Middle frontal gyrus (tissue), 1 donor: Measurements from ENCODE around the gene PYCARD.
"Not testable (repeated sequence)": the region's sequence is repeated elsewhere in the genome, so short reads cannot be mapped to it uniquely, and the experiment has no call there.

ENCODE experiments used
- DNase-seq: peaks from one replicate; pipeline ENCODE4 v3.0.0-alpha.2; 2015; ENCODE audit warnings: low spot score; ENCODE audit errors: extremely low spot score

The PYCARD gene

DNA sequence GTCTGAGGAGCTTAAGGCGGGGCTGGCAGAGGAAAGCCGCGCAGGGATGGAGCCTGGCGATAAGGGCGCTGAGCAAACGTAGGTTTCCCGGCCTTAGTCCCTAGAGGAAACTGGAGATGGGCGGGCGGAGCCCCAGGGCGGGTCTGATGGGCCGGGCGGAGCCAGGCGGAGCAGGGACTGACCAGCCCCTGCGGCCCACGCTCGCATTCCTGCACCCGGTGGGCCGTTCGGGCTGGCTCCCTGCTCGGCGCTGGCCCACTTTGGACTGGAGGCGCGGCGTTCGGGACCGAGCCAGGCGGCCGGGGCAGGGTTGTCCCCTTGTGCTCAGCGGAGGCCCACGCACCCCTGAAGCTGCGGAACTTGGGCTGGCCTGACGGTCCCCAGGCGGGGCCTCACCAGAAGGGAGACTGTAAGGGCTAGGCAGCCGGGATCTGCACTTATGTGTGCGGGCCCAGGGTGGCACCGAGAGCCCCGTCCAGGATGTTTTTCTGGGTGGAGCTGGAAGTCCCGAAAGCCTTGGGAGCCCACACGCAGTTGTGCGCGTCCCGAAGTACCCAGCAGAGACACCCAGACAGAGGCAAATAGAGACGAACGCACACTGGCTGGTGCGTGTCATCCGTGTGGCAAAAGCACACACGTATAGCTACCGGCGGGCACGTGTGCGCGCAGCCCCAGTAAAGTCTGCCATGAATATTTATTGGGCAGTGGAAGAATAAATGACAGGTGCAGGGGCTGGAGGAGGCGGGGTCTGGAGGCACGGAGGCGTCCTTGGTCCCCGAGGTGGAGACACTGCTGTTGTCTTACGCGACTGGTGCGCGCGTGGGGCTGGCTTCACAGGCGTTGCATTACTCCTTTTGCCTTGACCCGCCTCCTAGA lies 13.0 kb upstream of the PYCARD start:
- DNase-seq, result no peak

DNA sequence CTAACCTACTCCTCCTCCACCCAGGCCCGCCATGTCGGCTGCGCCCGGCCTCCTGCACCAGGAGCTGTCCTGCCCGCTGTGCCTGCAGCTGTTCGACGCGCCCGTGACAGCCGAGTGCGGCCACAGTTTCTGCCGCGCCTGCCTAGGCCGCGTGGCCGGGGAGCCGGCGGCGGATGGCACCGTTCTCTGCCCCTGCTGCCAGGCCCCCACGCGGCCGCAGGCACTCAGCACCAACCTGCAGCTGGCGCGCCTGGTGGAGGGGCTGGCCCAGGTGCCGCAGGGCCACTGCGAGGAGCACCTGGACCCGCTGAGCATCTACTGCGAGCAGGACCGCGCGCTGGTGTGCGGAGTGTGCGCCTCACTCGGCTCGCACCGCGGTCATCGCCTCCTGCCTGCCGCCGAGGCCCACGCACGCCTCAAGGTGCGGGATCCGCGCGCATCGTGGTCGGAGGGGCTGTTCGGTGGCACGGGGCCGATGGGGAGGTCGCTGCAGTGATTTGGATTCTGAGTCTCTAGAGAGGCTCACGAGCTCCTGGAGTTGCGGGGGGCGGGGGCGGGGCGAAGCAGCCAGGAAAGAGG lies 12.2 kb upstream of the PYCARD start:
- no peak for DNase-seq

DNA sequence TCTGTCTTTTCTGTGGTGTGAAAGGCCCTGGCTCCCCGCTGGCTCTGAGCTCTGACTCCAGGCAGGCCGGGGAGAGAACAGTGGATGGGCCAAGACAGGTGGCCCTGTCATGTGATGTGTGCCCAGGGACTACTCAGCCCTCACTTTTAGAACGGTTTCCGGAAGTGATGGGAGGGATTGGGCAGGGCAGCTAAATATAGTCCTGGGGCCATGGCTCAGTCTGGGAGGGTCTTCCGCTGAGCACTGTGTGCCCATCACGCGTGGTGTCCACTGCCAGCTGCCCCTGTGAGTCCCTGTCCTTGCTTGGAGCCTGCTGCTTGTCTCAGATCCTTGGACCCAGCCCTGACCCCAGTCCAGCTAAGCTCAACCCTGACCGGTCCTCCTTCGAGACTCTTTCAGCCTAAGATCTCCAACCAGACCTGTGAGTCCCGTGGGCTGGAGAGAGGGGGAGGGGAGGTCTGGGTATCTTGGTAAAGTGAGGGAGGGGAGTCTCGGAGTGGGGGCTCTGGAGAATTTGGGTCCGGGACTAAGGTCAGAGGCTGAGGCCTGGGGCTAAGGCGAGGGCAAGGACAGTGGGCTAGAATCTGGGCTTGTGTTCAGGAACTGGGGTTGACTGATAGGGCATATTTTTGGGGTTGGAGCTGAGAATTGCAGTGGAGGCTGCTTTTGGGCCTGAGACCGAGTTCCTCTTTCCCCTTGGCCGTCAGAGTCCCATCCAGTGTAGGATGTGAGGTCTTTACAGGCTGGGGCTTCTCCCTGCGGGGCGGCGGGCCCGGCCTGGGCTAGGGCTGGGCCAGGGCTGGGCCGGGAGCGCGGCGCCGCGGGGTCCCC lies 11.5 kb upstream of the PYCARD start, which contains the start of gene TRIM72:
Gene TRIM72, plus strand, starts transcription at position 243 of the 831 bp plus-strand sequence. CDS start 620 bp downstream, outside the sequence.
- no peak for DNase-seq

DNA sequence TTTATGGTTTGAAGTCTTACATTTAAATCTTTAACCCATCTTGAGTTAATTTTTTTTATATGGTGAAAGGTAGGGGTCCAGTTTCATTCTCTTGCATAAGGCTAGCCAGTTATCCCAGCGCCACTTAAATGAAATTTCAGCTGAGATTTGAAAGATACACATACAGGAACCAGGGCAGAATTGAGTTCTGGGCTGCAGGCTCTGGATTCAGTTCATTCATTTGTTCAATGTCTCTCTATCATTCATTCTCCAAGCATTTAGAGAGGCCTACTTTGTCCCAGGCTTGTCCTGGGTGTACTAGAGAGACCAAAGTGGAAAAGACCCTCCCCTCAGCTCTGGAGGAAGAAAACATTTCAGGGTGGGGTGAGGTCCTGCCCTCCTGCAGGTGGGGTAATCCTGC lies 10.8 kb upstream of the PYCARD start:
- no peak for DNase-seq

DNA sequence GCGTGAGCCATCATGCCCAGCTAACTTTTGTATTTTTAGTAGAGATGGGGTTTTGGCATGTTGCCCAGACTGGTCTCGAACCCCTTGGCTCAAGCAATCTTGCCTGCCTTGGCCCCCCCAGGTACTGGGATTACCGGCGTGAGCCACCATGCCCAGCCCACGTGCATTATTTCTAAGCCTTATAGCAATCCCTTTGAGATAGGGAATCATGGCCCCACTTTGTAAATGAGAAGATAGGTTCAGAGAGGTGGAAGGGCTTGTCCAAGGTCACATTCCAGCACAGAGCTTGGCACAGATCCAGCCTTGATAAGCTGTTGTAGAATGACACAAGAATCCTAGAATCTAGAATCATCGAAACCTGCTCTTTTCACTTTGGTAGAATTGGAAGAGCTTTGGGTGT lies 4.2 kb upstream of the PYCARD start:
- DNase-seq, result no peak

DNA sequence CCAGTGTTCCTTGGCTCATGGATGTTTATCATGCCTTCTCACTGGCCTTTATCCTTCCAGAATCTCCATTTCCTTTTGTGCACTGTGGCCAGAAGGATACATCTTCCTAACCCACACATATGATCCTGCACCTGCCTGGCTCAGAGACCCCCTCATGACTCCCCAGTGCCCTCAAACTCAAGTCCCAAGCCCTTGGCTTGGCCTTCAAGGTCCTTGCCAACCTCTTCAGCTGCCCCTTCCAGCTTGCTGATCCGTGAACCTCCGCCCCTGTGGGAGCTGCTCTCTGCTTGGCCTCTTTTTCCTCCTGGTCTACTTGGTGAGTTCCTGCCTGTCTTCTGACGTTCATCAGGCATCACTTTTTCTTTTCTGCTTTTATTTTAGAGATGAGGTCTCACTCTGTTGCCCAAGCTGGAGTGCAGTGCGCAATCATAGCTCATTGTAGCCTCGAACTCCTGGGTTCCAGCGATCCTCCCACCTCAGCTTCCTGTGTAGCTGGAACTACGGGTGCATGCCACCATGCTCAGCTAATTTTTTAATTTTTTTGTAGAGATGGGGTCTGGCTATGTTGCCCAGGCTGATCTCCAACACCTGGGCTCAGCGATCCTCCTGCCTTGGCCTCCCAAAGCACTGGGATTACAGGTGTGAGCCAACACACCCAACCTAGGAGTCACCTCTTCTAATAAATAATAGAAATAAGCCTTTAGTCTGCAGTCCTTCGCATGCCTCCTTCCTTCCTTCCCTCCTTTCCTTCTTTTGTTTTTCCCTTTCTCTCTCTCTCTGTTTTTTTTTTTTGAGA lies 2.5 kb upstream of the PYCARD start:
- DNase-seq, result no peak

DNA sequence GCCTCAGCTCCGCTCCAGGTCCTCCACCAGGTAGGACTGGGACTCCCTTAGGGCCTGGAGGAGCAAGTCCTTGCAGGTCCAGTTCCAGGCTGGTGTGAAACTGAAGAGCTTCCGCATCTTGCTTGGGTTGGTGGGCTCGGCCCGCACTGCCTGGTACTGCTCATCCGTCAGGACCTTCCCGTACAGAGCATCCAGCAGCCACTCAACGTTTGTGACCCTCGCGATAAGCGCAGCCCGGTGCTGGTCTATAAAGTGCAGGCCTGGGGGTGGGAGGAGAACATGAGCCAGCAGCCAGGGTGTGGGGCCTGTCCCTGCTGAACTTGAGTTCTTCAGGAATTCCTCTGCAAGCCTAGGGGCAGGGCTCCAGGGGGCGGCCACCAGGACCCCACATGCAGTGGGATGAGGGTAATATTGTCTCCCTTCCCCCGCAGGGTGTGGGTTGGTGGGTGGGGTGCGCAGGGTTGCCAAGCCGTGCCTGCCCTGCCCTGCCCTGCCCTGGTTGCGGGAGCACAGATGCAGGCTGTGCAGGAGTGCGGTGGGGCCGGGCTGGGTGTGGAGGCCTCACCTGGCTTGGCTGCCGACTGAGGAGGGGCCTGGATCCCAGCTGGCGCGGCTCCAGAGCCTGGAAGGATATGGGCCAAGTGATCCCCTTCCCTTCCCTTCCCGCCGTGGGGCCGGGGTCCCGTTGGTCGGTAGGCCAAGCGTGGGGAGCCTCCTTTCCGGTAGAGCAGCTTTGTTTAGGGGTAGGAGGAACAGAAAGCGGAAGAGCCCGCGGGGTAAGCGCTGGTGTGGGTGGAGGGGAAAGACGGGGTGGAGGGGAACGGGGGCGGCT lies 762 bp downstream of the PYCARD start:
- DNase-seq, result no peak

DNA sequence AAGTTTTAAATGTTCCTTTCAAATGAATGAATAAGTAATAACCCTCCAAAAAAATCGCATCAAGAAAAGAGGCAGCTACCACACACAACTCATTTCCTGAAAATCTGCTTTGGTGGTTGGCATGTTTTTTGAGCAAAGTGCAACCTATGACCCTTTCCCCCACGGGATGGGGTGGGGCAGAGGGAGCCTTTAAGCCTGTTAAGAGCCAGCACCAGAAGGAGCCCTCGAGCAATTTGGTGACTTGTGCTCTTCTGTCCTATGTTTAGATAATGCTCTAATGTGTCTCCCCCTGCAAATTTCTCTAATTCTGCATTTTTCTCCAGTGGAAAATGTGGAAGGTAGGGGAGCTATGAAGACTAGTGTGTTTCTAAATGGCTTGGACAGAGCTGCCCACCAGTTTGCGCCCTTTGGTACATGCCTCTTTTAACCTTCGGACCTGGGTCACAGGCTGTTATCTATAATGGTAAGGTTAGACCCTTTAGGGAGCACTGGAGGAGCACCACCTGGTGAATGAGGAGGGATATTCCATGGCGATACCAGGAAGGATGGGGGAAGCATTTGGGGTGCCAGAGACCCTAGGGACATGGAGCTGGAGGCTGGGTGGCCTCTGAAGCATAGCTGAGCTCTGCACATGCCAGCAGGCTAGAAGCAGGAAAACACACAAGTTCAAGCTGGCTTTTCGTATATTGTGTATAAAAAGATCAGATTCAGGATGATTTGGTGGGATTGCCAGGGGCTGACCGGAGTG lies 1.6 kb downstream of the PYCARD start:
- DNase-seq, result no peak

DNA sequence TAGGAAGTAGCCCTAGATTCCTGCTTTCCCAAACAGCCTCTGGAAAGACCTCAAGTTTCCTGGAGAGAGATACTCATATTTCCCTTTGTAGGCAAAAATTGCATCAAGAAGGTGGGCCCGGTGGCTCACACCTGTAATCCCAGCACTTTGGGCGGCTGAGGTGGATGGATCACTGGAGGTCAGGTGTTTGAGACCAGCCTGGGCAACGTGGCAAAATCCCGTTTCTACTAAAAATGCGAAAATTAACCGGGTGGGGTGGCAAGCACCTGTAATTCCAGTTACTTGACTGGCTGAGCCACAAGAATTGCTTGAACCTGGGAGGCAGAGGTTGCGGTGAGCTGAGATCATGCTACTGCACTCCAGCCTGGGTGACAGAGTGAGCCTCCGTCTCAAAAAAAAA lies 2.4 kb downstream of the PYCARD start:
- not testable (repeated sequence) for DNase-seq

DNA sequence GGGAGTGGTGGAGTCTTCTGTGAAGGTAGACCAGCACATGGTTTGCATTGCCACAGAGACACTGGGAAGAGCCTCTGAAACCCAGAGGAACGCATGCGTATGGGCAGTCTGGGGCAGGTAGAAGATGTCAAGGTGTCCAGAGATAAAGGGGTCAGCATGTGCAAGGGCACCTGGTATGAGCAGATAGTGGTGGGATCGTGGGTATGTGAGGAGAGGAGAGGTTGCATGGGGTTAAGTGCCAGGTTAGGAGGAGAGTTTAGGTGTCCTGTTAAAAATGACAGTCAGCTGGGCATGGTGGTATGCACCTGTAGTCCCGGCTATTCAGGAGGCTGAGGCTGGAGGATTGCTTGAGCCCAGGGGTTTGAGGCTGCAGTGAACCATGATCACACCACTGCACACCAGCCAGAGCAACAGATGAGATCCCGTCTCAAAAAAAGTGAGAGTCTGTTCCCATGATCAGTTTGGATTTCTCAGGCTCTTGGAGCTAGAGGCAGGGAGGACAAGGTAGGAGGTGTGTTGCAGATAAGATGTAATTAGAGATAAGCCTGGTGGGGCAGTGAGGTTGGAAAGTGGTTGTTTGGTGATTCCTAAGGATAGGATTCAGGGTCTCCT lies 3.0 kb downstream of the PYCARD start:
- no peak for DNase-seq

DNA sequence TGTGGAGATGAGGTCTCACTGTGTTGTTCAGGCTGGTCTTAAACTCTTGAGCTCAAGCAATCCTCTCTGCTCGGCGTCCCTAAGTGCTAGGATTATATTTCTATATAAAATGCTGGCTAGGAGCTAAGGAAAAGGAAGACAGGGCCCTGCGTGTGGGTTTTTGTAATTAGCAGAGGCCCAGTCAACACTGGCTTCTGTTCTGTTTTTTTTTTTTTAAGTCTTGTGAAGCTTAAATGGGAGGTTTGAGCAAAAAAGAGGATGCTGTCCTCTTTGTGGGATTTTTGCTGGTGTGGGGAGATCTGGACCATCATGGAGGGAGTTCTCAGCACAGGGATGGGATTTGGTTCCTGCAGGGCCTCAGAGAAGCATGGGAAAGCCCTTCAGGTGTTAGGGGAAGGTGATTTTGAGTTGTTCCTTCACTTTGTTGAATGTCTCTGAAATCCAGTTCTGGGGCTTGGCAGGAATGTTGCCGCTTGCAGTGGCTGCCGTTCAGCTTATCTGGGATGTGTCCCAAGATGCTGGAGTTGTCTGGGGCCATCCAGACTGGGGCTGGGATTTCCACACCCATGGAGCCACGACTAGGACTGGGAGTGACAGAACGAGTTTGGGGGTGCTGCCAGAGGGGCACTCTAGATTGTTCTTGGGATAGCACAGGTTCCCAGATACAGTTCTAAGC lies 4.2 kb downstream of the PYCARD start:
- DNase-seq, result no peak

DNA sequence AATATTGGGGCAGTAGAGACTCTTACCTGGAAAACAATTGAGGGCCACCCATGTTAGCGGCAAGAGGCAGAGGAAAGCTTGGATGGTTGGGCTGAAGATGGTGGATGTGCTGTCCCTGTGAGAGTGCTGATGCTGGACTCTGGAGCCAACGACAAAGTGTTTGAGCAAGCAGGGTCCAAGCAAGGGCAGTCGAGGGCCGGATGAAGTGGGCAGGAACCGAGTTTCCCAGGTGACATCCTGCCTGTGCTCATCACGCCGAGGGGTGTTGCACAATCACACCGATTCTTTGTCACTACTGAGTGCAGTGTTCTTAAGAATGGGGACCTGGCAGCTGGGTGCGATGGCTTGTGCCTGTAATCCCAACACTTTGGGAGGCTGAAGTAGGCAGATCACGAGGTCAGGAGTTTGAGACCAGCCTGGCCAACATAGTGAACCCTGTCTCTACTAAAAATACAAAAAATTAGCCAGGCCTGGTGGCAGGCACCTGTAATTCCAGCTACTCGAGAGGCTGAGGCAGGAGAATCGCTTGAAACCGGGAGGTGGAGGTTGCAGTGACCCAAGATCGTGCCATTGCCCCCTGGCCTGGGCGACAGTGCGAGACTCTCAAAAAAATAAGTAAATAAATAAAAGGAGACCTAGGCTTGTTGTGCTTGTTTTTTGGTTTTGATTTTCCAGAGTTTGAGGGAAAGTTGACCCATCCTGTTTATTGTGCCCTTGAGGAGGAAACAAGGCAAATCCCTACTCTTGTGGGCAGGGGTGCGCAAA lies 6.1 kb downstream of the PYCARD start:
- DNase-seq, result no peak

DNA sequence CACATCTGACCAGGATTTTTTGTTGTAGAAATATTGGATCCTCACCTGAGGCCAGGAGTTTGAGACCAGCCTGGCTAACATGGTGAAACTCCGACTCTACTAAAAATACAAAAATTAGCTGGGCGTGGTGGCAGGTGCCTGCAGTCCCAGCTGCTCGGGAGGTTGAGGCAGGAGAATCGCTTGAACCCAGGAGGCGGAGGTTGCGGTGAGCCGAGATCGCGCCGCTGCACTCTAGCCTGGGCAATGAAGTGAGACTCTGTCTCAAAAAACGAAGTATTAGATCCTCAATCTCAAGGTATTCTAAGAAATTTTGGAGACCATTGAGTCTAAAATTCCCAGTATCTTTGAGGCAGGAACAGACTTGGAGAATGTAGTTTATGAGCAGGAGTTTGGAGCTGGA lies 6.7 kb downstream of the PYCARD start:
- DNase-seq, result not testable (repeated sequence)

DNA sequence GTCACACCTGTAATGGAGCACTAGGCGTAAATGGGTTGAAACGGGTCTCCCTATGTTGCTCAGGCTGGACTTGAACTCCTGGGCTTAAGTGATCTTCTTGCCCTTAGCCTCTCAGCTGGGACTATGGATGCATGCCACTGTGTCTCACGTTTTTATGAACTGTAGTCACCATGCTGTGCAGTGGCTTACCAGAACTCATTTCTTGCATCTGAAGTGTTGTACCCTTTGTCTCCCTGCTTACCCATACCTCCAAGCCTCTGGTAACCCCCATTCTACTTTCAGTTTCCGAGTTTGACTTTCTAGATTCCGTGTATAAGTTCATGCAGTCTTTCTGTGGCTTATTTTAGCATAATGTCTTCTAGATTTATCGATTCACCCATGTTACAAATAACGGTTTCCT lies 7.7 kb downstream of the PYCARD start:
- no peak for DNase-seq

DNA sequence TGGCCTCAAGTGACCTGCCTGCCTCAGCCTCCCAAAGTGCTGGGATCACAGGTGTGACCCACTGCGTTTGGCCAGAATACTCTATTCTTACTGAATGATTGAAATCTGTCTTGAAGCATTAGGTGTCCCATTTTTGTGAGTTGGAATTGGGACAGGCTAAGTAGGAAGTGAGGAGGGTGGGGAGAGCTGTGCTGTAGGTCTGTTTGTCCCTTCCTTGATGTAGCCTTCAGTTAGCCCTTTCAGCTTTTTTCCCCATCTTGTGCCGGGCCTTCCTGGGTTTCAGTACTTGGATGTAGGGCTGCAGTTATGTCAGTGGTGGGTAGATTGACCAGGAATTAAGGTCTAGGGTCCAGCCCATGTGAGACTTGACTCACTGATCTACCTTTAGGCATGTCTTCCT lies 8.7 kb downstream of the PYCARD start:
- no peak for DNase-seq

DNA sequence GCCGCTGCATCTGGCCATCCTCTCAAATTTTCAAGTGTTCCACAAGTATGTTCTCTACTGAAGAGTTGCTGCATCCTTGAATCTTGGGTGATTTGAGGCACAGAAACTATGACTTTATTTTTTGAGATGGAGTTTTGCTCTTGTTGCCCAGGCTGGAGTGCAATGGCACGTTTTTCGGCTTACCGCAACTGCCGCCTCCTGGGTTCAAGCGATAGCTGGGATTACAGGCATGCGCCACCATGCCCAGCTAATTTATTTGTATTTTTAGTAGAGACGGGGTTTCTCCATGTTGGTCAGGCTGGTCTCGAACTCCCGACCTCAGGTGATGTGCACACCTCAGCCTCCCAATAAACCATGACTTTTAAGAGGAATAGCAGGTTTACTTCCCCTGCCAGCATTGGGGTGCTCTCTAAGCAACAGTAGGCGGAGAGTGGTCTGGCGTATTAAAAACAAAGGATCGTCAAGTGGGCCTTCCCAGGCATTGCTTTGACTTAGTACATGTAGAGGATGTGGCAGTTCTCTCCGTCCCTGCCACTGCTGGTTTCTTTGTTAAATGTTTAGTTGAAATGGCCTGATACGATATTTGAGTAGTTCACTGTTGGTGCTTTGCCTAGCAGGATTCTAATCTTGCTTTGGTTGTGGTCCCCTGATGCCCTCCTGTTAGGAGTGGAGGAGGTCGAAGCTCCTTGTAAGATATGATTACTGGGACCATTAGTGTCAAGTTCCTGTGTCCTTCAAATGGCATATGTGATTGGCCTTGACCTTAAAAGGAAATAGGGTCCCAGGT lies 9.5 kb downstream of the PYCARD start:
- DNase-seq, result no peak
